GM10248 (cell line): Measurements from ENCODE around the gene MED27.

Experiments
- CTCF ChIA-PET: fragments of 300-600 bp; sonication (Branson Sonifier 250); formaldehyde crosslinking; extraction: SDS; loops from one replicate; lab custom pipeline; 2021; ENCODE audit warnings: antibody characterized with exemption; lab: Yijun Ruan, JAX
- POLR2A ChIA-PET: fragments of 350-650 bp; sonication (Branson Sonifier 250); formaldehyde crosslinking; extraction: SDS; loops from one replicate; lab custom pipeline; 2020; ENCODE audit warnings: antibody characterized with exemption; lab: Yijun Ruan, JAX
- DNase-seq: peaks from one replicate; pipeline ENCODE4 v3.0.0; 2012; ENCODE audit errors: extremely low spot score
- TF ChIP-seq, protein P1 (sequence below): IDR thresholded peaks from 2 replicates; pipeline ENCODE4 v1.5.1; 2012; ENCODE audit warnings: mild to moderate bottlenecking, low read depth; ENCODE audit errors: extremely low read depth, missing control alignments, control extremely low read depth

The MED27 gene

DNA sequence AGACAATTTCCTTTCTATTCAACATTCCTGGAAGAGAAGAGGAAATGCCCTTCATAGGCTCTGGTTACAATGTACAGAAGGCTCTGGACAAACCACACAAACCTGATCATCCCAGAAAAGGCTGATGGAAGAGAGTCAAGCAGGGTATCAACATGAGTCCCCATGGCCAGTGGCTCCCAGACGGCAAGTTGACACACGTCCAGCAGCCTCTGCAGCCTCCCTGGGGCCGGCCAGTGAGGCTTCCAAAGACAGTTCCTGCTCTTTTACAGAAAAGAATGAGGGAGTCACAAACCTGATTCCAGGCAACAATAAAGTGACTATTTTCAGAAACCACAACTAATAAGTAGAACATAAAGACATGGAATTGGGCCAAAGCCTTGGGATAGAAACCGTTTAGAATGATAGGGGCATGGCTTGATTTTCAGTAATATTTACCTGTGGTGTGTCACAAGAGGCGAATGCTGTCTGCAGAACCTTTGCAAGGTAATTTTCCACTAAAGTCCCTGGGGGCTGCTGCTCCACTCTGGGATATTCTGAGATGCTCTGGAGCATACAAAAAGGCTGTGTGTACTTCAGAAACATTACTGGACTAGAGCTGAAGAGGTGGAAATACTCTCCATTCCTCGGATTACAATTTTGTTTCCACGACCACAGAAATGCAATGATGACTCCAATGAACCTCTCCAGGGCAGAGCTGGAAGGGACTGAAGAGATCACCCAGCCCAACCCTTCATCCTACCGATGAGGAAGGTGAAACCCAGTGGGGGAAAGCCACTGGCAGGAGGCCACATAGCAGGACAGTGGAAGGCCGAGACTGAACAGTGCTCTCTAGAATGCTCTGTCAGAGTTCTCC is 10.4 kb downstream of the MED27 start:
- DNase-seq: no peak
- ChIA-PET POLR2A (no interaction called here), CTCF (interaction anchor here (1.5 kb wide), 1 partner anchor 10 kb away, joined by 3 read pairs; no protein-coding TSS in a partner anchor)
- TF ChIP-seq, protein P1, sequence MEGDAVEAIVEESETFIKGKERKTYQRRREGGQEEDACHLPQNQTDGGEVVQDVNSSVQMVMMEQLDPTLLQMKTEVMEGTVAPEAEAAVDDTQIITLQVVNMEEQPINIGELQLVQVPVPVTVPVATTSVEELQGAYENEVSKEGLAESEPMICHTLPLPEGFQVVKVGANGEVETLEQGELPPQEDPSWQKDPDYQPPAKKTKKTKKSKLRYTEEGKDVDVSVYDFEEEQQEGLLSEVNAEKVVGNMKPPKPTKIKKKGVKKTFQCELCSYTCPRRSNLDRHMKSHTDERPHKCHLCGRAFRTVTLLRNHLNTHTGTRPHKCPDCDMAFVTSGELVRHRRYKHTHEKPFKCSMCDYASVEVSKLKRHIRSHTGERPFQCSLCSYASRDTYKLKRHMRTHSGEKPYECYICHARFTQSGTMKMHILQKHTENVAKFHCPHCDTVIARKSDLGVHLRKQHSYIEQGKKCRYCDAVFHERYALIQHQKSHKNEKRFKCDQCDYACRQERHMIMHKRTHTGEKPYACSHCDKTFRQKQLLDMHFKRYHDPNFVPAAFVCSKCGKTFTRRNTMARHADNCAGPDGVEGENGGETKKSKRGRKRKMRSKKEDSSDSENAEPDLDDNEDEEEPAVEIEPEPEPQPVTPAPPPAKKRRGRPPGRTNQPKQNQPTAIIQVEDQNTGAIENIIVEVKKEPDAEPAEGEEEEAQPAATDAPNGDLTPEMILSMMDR: no peak

DNA sequence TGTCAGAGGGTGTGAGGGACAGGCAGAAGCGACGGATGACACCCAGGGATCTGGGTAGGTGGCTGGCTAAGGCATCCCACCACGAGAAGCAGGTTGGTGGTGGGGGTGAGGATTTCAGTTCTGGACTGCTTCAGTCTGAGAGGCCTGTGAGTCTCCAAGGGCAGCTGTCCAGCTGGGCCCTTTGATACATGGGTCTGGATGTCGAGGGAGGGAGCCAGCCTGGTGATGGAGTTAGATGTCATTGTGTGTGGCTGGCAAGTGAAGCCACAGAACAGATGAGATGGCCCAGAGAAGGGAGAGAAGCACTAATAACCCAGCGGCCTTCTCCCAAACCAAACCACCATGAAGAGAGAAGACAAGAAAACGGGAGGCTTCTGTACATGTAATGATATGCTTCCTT is 11.1 kb downstream of the MED27 start:
- DNase-seq: no peak
- POLR2A ChIA-PET: no interaction called here
- CTCF ChIA-PET: no interaction called here
- TF ChIP-seq, protein P1: no peak

DNA sequence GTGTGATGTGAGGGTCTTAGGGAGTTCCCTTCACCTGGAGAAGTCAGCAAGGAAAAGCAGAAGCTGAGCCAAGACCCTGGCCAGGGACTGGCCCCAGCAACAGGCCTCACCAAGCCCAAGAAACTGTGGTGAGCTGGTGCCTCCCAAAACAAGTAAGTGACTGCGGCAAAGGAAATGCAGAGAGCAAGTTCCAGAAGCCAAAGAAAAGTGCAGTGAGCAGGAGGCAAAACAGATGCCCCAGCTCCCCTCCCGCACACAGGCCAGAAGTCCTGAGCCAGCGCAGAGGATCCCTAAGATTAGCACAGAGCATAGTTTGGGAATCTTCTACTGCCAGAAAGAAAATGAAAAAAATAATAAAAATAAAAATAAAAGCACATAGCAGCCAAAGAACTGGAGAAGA is 13.2 kb downstream of the MED27 start:
- POLR2A ChIA-PET: no interaction called here
- TF ChIP-seq, protein P1: no peak
- CTCF ChIA-PET: no interaction called here
- no peak for DNase-seq

DNA sequence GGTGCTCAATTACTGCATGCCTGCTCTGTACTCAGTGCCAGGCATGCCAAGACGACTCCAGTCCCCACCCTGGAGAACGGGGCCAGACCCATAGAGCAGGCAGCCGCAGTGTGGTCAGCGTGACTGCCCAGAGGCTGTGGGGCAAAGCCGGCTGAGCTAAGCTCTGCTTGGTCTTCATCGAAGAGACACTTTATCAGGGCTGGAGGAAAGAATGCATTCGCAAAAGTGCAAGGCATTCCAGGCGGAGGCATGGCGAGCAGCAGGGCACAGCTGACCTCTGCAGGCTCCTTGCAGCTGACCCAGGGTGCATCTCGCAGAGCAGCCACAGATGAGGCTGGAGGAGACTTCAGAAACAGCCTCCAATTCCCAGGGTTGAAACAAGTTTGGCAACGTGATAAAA is 13.6 kb downstream of the MED27 start:
- TF ChIP-seq, protein P1: no peak
- no peak for DNase-seq
- CTCF ChIA-PET: no interaction called here
- POLR2A ChIA-PET: no interaction called here

DNA sequence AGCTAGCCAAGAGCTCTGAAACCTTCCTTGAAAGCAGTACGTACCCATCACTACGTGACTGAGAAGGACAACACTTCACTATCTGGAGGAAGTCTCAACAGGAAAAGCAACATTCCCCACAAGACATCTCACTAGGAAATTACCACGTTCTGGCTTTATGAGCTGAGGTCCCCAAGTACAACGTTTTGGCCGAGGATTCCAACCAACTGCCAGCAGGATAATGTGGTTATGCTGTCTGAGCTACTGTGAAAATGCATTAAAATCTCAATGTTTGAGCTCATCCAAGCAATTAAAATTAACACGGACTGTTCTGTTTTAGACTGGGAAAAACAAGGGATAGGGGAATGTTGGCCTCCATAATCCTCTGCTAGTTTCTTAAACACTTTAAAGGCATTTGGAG is 16.4 kb downstream of the MED27 start:
- TF ChIP-seq, protein P1: no peak
- DNase-seq: no peak
- ChIA-PET CTCF (interaction anchor here (1.0 to 1.1 kb wide), 2 partner anchors 16 to 206 kb away, joined by 3 read pairs; no protein-coding TSS in a partner anchor), POLR2A (no interaction called here)

DNA sequence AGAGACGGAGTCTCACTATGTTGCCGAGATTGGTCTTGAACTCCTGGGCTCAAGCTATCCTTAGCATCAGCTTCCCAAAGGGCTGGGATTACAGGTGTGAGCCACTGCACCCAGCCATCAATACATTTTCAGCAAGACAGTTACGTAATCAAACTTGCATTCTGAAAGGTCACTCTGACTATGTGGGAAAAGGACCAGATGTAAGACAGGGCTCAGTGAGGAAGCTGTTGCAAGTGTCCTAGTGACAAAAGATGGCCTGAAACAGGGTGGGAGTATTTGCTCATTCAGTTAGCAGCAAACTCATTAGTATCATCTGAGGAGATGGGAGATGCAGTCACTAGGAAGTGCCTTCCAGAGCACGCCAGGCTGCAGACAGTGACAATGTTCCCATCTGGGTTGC is 16.9 kb downstream of the MED27 start:
- ChIA-PET POLR2A (no interaction called here), CTCF (interaction anchor here (1.1 kb wide), 1 partner anchor 207 kb away, joined by 3 read pairs; no protein-coding TSS in a partner anchor)
- TF ChIP-seq, protein P1: no peak
- DNase-seq: no peak
